Neural progenitor cell (in vitro differentiated cells): ENCODE measurements around the gene PDE11A. TPM values are rescaled to one million over a fixed set of nuclear protein-coding genes. Genes with fewer than 3 reads are reported as not detected.

Source experiments
- DNase-seq: peaks from one replicate; pipeline ENCODE4 v3.0.0-alpha.2; 2016; ENCODE audit warnings: low spot score
- H2AFZ ChIP-seq: fragments of 200-600 bp; sonication (generic); replicated peaks from 2 replicates; pipeline ENCODE4 v1.6.1; 2016; ENCODE audit warnings: antibody characterized with exemption
- H3F3A ChIP-seq: fragments of 200-600 bp; sonication (generic); 2 replicates; pipeline ENCODE4 v1.6.1; 2016; ENCODE audit warnings: antibody characterized with exemption, low read depth
- H3K27ac ChIP-seq: fragments of 200-600 bp; sonication (generic); 2 replicates; pipeline ENCODE4 v1.5.1; 2016; ENCODE audit warnings: mild to moderate bottlenecking
- H3K27me3 ChIP-seq: fragments of 200-600 bp; sonication (generic); 2 replicates; pipeline ENCODE4 v1.6.1; 2016; ENCODE audit warnings: mild to moderate bottlenecking, moderate library complexity
- H3K36me3 ChIP-seq: fragments of 200-600 bp; sonication (generic); 2 replicates; pipeline ENCODE4 v1.5.1; 2016
- H3K4me1 ChIP-seq: fragments of 200-600 bp; sonication (generic); 2 replicates; pipeline ENCODE4 v1.6.1; 2016; ENCODE audit warnings: mixed run types
- H3K4me2 ChIP-seq: fragments of 200-600 bp; sonication (generic); 2 replicates; pipeline ENCODE4 v1.6.1; 2016
- H3K4me3 ChIP-seq: fragments of 200-600 bp; sonication (generic); 2 replicates; pipeline ENCODE4 v1.5.1; 2016
- H3K79me2 ChIP-seq: fragments of 200-600 bp; sonication (generic); 2 replicates; pipeline ENCODE4 v1.6.1; 2016; ENCODE audit warnings: low read depth
- H3K9ac ChIP-seq: fragments of 200-600 bp; sonication (generic); 2 replicates; pipeline ENCODE4 v1.6.1; 2016
- H3K9me3 ChIP-seq: fragments of 200-600 bp; sonication (generic); 2 replicates; pipeline ENCODE4 v1.5.1; 2016; ENCODE audit warnings: low read depth
- H4K20me1 ChIP-seq: fragments of 200-600 bp; sonication (generic); 2 replicates; pipeline ENCODE4 v1.6.1; 2016; ENCODE audit warnings: low read depth
- H3K27ac Mint-ChIP-seq: 3 replicates; pipeline ENCODE4 v1.8.0; 2021; ENCODE audit warnings: mixed read lengths
- H3K27me3 Mint-ChIP-seq: 2 replicates; pipeline ENCODE4 v1.8.0; 2022; ENCODE audit warnings: low read depth, mild to moderate bottlenecking, inconsistent platforms, moderate library complexity, mixed read lengths; ENCODE audit not compliant: insufficient read depth
- H3K36me3 Mint-ChIP-seq: 3 replicates; pipeline ENCODE4 v1.8.0; 2021; ENCODE audit warnings: mixed read lengths
- H3K4me1 Mint-ChIP-seq: 3 replicates; pipeline ENCODE4 v1.8.0; 2021; ENCODE audit warnings: mixed read lengths
- H3K4me3 Mint-ChIP-seq: 3 replicates; pipeline ENCODE4 v1.8.0; 2021; ENCODE audit warnings: mild to moderate bottlenecking, moderate library complexity, mixed read lengths
- H3K9me3 Mint-ChIP-seq: 3 replicates; pipeline ENCODE4 v1.8.0; 2020; ENCODE audit warnings: mixed read lengths
- CTCF ChIP-seq: fragments of 200-600 bp; sonication (generic); IDR thresholded peaks from 2 replicates; pipeline ENCODE4 v1.5.1; 2017; ENCODE audit warnings: antibody characterized with exemption, mild to moderate bottlenecking
- EZH2 ChIP-seq: fragments of 200-600 bp; sonication (generic); IDR thresholded peaks from 2 replicates; pipeline ENCODE4 v1.6.1; 2017; ENCODE audit warnings: antibody characterized with exemption, mild to moderate bottlenecking, moderate library complexity
- EZH2phosphoT487 ChIP-seq: fragments of 200-600 bp; sonication (generic); IDR thresholded peaks from 2 replicates; pipeline ENCODE4 v1.6.1; 2017; ENCODE audit warnings: antibody characterized with exemption
- total RNA-seq: library from RNA; depleted of rRNA; stranded (reverse); fragments of >200 nt; gene quantifications from 2 replicates; pipeline ENCODE4 v1.2.3, GENCODE V29; 2015; ENCODE audit warnings: low replicate concordance

The PDE11A gene
- total RNA-seq, 1 donor from 2014 or later = 0.13 TPM

DNA sequence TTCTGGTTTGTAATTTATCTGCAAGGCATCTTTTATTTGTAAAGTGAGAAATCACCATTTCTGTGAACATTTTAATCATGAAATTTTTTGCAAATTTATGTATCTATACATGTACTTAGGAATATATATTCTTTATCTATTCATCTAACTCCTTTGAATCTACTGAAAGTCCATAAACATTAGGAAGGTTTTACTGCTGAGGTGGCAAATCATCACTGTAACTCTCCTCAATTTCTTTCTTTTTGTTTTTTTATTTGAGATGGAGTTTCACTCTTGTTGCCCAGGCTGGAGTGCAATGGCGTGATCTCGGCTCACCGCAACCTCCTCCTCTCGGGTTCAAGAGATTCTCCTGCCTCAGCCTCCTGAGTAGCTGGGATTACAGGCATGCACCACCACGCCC, 383.7 kb downstream of the PDE11A start:
- no peaks in the 10 kb centered on the region for H3K36me3 ChIP-seq
- H3K4me3 ChIP-seq = no peak overlapping the region
- no peaks in the 10 kb centered on the region for H3K27me3 ChIP-seq
- peaks cover 7% of the 10 kb centered on the region for H3F3A ChIP-seq
- H4K20me1 ChIP-seq = no peaks in the 10 kb centered on the region
- no peaks in the 10 kb centered on the region for H3K36me3 Mint-ChIP-seq
- H3K9me3 Mint-ChIP-seq = no peaks in the 10 kb centered on the region
- H3K27ac ChIP-seq = no peak overlapping the region
- no peak overlapping the region for H3K4me2 ChIP-seq
- H3K4me3 Mint-ChIP-seq = no peak overlapping the region
- H3K27me3 Mint-ChIP-seq = no peaks in the 10 kb centered on the region
- H3K79me2 ChIP-seq = no peaks in the 10 kb centered on the region
- H3K4me1 Mint-ChIP-seq = peaks cover 4% of the 10 kb centered on the region
- no peak for TF ChIP-seq EZH2
- no peak for TF ChIP-seq EZH2phosphoT487
- TF ChIP-seq CTCF = no peak
- H3K27ac Mint-ChIP-seq = no peak overlapping the region
- H2AFZ ChIP-seq = no peak overlapping the region
- DNase-seq = no peak
- peaks cover 10% of the 10 kb centered on the region for H3K4me1 ChIP-seq
- H3K9ac ChIP-seq = no peak overlapping the region
- no peaks in the 10 kb centered on the region for H3K9me3 ChIP-seq

DNA sequence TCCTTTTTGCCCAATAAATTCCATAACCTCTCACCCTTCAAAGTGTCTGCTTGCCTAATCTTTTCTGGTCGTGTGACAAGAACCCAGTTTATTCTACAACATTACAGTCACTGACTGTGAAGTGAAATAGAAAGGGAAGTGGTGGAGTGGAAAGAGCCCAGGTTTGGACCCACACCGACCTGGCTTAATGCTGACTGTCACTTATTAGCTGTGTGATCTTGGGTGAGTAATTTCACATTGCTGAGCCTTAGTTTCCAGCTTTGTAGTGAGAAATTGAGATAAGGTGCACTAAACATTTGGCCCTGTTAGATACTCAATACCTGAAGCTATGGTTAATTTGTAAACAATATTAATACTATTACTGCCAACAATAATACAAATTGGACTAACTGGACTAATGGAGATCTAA, 388.9 kb downstream of the PDE11A start:
- Histone ChIP-seq H3K9me3 (no peaks in the 10 kb centered on the region), H3K4me1 (peaks cover 15% of the 10 kb centered on the region), H4K20me1 (no peaks in the 10 kb centered on the region), H2AFZ (no peak overlapping the region), H3K27ac (no peak overlapping the region), H3K36me3 (no peaks in the 10 kb centered on the region), H3K4me2 (no peak overlapping the region), H3K79me2 (no peaks in the 10 kb centered on the region), H3K9ac (no peak overlapping the region), H3K27me3 (no peaks in the 10 kb centered on the region), H3F3A (no peaks in the 10 kb centered on the region), H3K4me3 (no peak overlapping the region)
- DNase-seq = no peak
- Mint-ChIP-seq H3K4me3 (no peak overlapping the region), H3K4me1 (no peaks in the 10 kb centered on the region), H3K27ac (no peak overlapping the region), H3K9me3 (no peaks in the 10 kb centered on the region), H3K27me3 (no peaks in the 10 kb centered on the region), H3K36me3 (no peaks in the 10 kb centered on the region)
- no peak for TF ChIP-seq EZH2
- no peak for TF ChIP-seq EZH2phosphoT487
- TF ChIP-seq CTCF = no peak

GRCh38 chr2:177682836-177683660, 389.5 kb downstream of the PDE11A start:
- Histone ChIP-seq H3K79me2 (no peaks in the 10 kb centered on the region), H3K4me3 (no peak overlapping the region), H3K9me3 (no peaks in the 10 kb centered on the region), H3K36me3 (no peaks in the 10 kb centered on the region), H3K4me1 (peaks cover 18% of the 10 kb centered on the region), H3K27me3 (no peaks in the 10 kb centered on the region), H3K27ac (no peak overlapping the region), H3F3A (no peaks in the 10 kb centered on the region), H3K9ac (no peak overlapping the region), H3K4me2 (no peak overlapping the region), H4K20me1 (no peaks in the 10 kb centered on the region), H2AFZ (no peak overlapping the region)
- Mint-ChIP-seq H3K4me3 (no peak overlapping the region), H3K27ac (no peak overlapping the region), H3K4me1 (no peaks in the 10 kb centered on the region), H3K9me3 (no peaks in the 10 kb centered on the region), H3K36me3 (no peaks in the 10 kb centered on the region), H3K27me3 (no peaks in the 10 kb centered on the region)
- no peak for DNase-seq
- no peak for TF ChIP-seq EZH2
- TF ChIP-seq EZH2phosphoT487 = no peak
- TF ChIP-seq CTCF = no peak
